GM12865 (cell line): ENCODE measurements around the gene LRRC19.

Experiments used
- DNase-seq: peaks from one replicate; pipeline ENCODE4 v3.0.0; 2010; ENCODE audit warnings: low read depth
- H3K4me3 ChIP-seq: 2 replicates; pipeline ENCODE4 v1.5.1; 2011; ENCODE audit warnings: mild to moderate bottlenecking, low read depth, low read length, control low read depth
- CTCF ChIP-seq: IDR thresholded peaks from 2 replicates; pipeline ENCODE4 v1.5.1; 2011; ENCODE audit warnings: low read length, control low read depth, low read depth, inconsistent platforms; ENCODE audit not compliant: insufficient read depth; ENCODE audit errors: missing control alignments

Gene LRRC19

GRCh38 chr9:26995810-26996209, 9.7 kb downstream of the LRRC19 start:
- no peak for TF ChIP-seq CTCF
- no peak overlapping the region for H3K4me3 ChIP-seq
- DNase-seq, result no peak

GRCh38 chr9:26983340-26983739, 22.1 kb downstream of the LRRC19 start:
- peak; percentile 28 for DNase-seq
- no peak overlapping the region for H3K4me3 ChIP-seq
- no peak for TF ChIP-seq CTCF

- no peak for DNase-seq
- H3K4me3 ChIP-seq, result no peak overlapping the region
- peak; percentile 15 for TF ChIP-seq CTCF
These were observed 29.5 kb downstream of the LRRC19 start for GRCh38 chr9:26975728-26976707.

- TF ChIP-seq CTCF, result no peak
- no peak for DNase-seq
- no peak overlapping the region for H3K4me3 ChIP-seq
These were observed 30.5 kb downstream of the LRRC19 start for GRCh38 chr9:26974927-26975326.

GRCh38 chr9:26973989-26974388, 31.5 kb downstream of the LRRC19 start:
- no peak for TF ChIP-seq CTCF
- H3K4me3 ChIP-seq, result no peak overlapping the region
- no peak for DNase-seq

GRCh38 chr9:26971721-26972120, 33.8 kb downstream of the LRRC19 start:
- no peak overlapping the region for H3K4me3 ChIP-seq
- TF ChIP-seq CTCF, result no peak
- DNase-seq, result no peak
